HepG2 (cell line): ENCODE data around the gene ST3GAL5. TPM values are rescaled to one million over a fixed set of nuclear protein-coding genes. Genes with fewer than 3 reads are reported as not detected.

Experiments
- ATAC-seq: fragments of 200-7000 bp; cut with Tn5 transposase; 3 replicates; pipeline ENCODE4 v1.9.1; 2020; ENCODE audit warnings: mild to moderate bottlenecking, moderate library complexity
- BruUV-seq: library from RNA; stranded (reverse); fragments of 400-500 nt; replicated peaks from 2 replicates; lab custom pipeline; 2021; lab: Mats Ljungman, UMichigan
- CTCF ChIA-PET: fragments of 300-600 bp; formaldehyde crosslinking; extraction: SDS; loops from one replicate; lab custom pipeline; 2021; ENCODE audit warnings: low total read pairs, inconsistent platforms, low intra/inter-chr PET ratio; lab: Yijun Ruan, JAX
- POLR2A ChIA-PET: fragments of 350-600 bp; sonication (Branson Sonifier 250); formaldehyde crosslinking; loops from one replicate; lab custom pipeline; 2020; ENCODE audit warnings: antibody characterized with exemption, inconsistent platforms; lab: Yijun Ruan, JAX
- DNase-seq: peaks from one replicate; pipeline ENCODE4 v3.0.0-alpha.2; 2015; ENCODE audit warnings: low spot score
- FAIRE-seq: peaks from 3 replicates; lab custom pipeline; 2011; peaks lifted over from hg19 to GRCh38; lab: Jason Lieb, UNC
- H2AFZ ChIP-seq: one replicate; pipeline ENCODE4 v1.6.1; 2011; ENCODE audit warnings: low read length, inconsistent platforms
- H3K27ac ChIP-seq: fragments of 300-600 bp; 3 replicates; pipeline ENCODE4 v1.8.0; 2011; ENCODE audit warnings: mixed run types, mild to moderate bottlenecking, mixed read lengths, low read length, inconsistent platforms; ENCODE audit not compliant: insufficient read depth; ENCODE audit errors: extremely low read length
- H3K27me3 ChIP-seq, 2 experiments: fragments of 200-600 bp in 1 of 2; 2 replicates in 1 of 2; 3 replicates in 1 of 2; pipeline versions ENCODE4 v1.6.0 to v1.8.0; 2011; ENCODE audit warnings: low read length in 2 of 2, mild to moderate bottlenecking in 2 of 2, moderate library complexity in 2 of 2, inconsistent platforms in 1 of 2; ENCODE audit not compliant: insufficient read depth in 2 of 2, control insufficient read depth in 1 of 2
- H3K36me3 ChIP-seq, 2 experiments: fragments of 200-600 bp in 1 of 2; replicated peaks in 1 of 2; 2 replicates in 1 of 2; 3 replicates in 1 of 2; pipeline versions ENCODE4 v1.5.1 to v1.8.0; 2011; ENCODE audit warnings: low read length in 2 of 2, inconsistent platforms in 1 of 2; ENCODE audit not compliant: insufficient read depth in 2 of 2, control insufficient read depth in 1 of 2
- H3K4me1 ChIP-seq: 2 replicates; pipeline ENCODE4 v1.5.1; 2012; ENCODE audit warnings: low read length, inconsistent platforms; ENCODE audit not compliant: insufficient read depth
- H3K4me2 ChIP-seq: 2 replicates; pipeline ENCODE4 v1.6.0; 2011; ENCODE audit warnings: low read depth, low read length, inconsistent platforms
- H3K4me3 ChIP-seq, 3 experiments: fragments of 200-600 bp in 1 of 3; sonication (generic), shearing (Covaris generic) in 1 of 3; replicated peaks in 1 of 3; 2 replicates each; pipeline ENCODE4 v1.5.1; 2011 to 2016; ENCODE audit warnings: low read length in 3 of 3, inconsistent platforms in 2 of 3, low read depth in 2 of 3, mild to moderate bottlenecking in 2 of 3, control low read depth in 1 of 3, mixed read lengths in 1 of 3; ENCODE audit not compliant: insufficient read depth in 1 of 3
- H3K79me2 ChIP-seq: one replicate; pipeline ENCODE4 v1.6.1; 2011; ENCODE audit warnings: low read length, inconsistent platforms; ENCODE audit not compliant: insufficient read depth
- H3K9ac ChIP-seq: 2 replicates; pipeline ENCODE4 v1.6.0; 2011; ENCODE audit warnings: mild to moderate bottlenecking, low read depth, low read length, inconsistent platforms; ENCODE audit not compliant: insufficient read depth
- H3K9me3 ChIP-seq: 2 replicates; pipeline ENCODE4 v1.5.1; 2012; ENCODE audit warnings: mild to moderate bottlenecking, low read length
- H4K20me1 ChIP-seq: 2 replicates; pipeline ENCODE4 v1.6.0; 2011; ENCODE audit warnings: inconsistent platforms, mild to moderate bottlenecking, low read length, moderate library complexity; ENCODE audit not compliant: insufficient read depth
- CREM ChIP-seq, 2 experiments: sonication (generic) in 1 of 2; formaldehyde crosslinking in 1 of 2; IDR thresholded peaks; 2 replicates each; pipeline versions ENCODE4 v1.4.0 to v1.6.1; 2016 to 2020; ENCODE audit warnings: antibody characterized with exemption in 1 of 2, mild to moderate bottlenecking in 1 of 2, missing genetic modification reagents in 1 of 2
- HNRNPH1 ChIP-seq: fragments of 200-400 bp; formaldehyde crosslinking; optimal IDR thresholded peaks from 2 replicates; pipeline ENCODE3; 2017; ENCODE audit warnings: mild to moderate bottlenecking, low read depth, low read length
- KDM6A ChIP-seq: IDR thresholded peaks from 2 replicates; pipeline ENCODE4 v1.6.1; 2016; ENCODE audit warnings: low read depth
- KLF15 ChIP-seq: sonication (generic); formaldehyde crosslinking; IDR thresholded peaks from 2 replicates; pipeline ENCODE4 v1.8.1; 2023; ENCODE audit warnings: borderline replicate concordance, mild to moderate bottlenecking, inconsistent platforms, missing genetic modification reagents, mixed read lengths
- PLRG1 ChIP-seq: fragments of 450-650 bp; conservative IDR thresholded peaks from 2 replicates; pipeline ENCODE4 v1.6.1; 2016
- PRDM4 ChIP-seq: sonication (generic); formaldehyde crosslinking; IDR thresholded peaks from 2 replicates; pipeline ENCODE4 v1.9.0; 2021; ENCODE audit warnings: missing genetic modification reagents, borderline replicate concordance
- SIN3A ChIP-seq: IDR thresholded peaks from 2 replicates; pipeline ENCODE4 v1.6.1; 2011; ENCODE audit warnings: low read depth, mild to moderate bottlenecking, control low read depth, low read length, borderline replicate concordance
- SP1 ChIP-seq, 2 experiments: fragments of 450-650 bp in 1 of 2; sonication (generic) in 1 of 2; formaldehyde crosslinking in 1 of 2; IDR thresholded peaks; 2 replicates each; pipeline versions ENCODE4 v1.4.0 to v1.6.1; 2016 to 2020; ENCODE audit warnings: missing genetic modification reagents in 1 of 2
- STAT6 ChIP-seq: sonication (generic); formaldehyde crosslinking; IDR thresholded peaks from 2 replicates; pipeline ENCODE4 v1.4.0; 2020; ENCODE audit warnings: missing genetic modification reagents, mild to moderate bottlenecking, borderline replicate concordance
- ZNF605 ChIP-seq: sonication (generic); formaldehyde crosslinking; IDR thresholded peaks from 2 replicates; pipeline ENCODE4 v1.8.0; 2022; ENCODE audit warnings: mild to moderate bottlenecking, missing genetic modification reagents
- whole genome bisulfite sequencing: methylation state at CpG from one replicate; pipeline ENCODE4 v1.1.6; 2017; ENCODE audit warnings: low lambda C conversion rate; 5-methylcytosine and 5-hydroxymethylcytosine counted together
- in situ Hi-C: cut with HindIII; loops from 2 replicates; pipeline ENCODE4 v1.10.0; 2017; ENCODE audit warnings: low pct_unique_long_range_greater_than_20kb; ENCODE audit not compliant: extremely low pct_ligation_motif_present
- intact Hi-C: fragments of 100-400 bp; cut with micrococcal nuclease; formaldehyde crosslinking; loops from one replicate; pipeline ENCODE4 v1.10.0; 2022; ENCODE audit not compliant: unreplicated experiment
- polyA plus RNA-seq, 8 experiments: library from polyadenylated mRNA; depleted of rRNA in 3 of 8; stranded (reverse) in 7 of 8; unstranded in 1 of 8; fragments of >200 nt; fragmentation: Illumina TruSeq in 4 of 8; extraction: Trizol in 4 of 8; gene quantifications; 2 replicates each; pipeline versions ENCODE4 v1.2.1 to v1.2.3, GENCODE V29; 2011 to 2016; ENCODE audit warnings: low read depth in 4 of 8, missing spikeins in 1 of 8, mixed read lengths in 1 of 8; ENCODE audit not compliant: insufficient read depth in 1 of 8
- total RNA-seq, 5 experiments: library from RNA; depleted of rRNA; stranded (reverse); fragments of >200 nt; fragmentation: Illumina TruSeq; extraction: Trizol; gene quantifications; 2 replicates each; pipeline ENCODE4 v1.2.3, GENCODE V29; 2016; ENCODE audit warnings: low read depth in 1 of 5

The ST3GAL5 gene
- total and polyA plus RNA-seq, 2 of the 13 experiments (the other 11 are each of a cell fraction or from before 2014, with no cell fraction given), result 1.3 to 2.0 TPM

GRCh38 chr2:85929096-85930050, 40.6 kb upstream of the ST3GAL5 start (continued):
- TF ChIP-seq STAT6 (CRISPR knock-in tag) (no peak), PLRG1 (no peak), SP1 (IDR thresholded peaks at IDR 0.05) (no peak), SP1 (CRISPR knock-in tag; IDR thresholded peaks at IDR 0.05) (no peak), SIN3A (no peak)

GRCh38 chr2:85926931-85927661, 38.3 kb upstream of the ST3GAL5 start:
- CTCF ChIA-PET, result no interaction called here
- FAIRE-seq (no peak), DNase-seq (no peak), ATAC-seq (no peak)
- no peaks in the 10 kb centered on the region for H3K9me3 ChIP-seq
- 24% methylated on average over 8 of the region's 9 CpGs for WGBS
- no peak overlapping the region for H3K9ac ChIP-seq
- in situ Hi-C loops (no loop called here), intact Hi-C loops (no loop called here)
- no peak overlapping the region for H3K27ac ChIP-seq
- no peaks in the 10 kb centered on the region for H3K79me2 ChIP-seq
- no peak overlapping the region for H3K4me3 ChIP-seq
- no peak overlapping the region for H2AFZ ChIP-seq
- POLR2A ChIA-PET, result no interaction called here
- H3K4me2 ChIP-seq, result no peak overlapping the region
- H4K20me1 ChIP-seq, result no peaks in the 10 kb centered on the region
- no peaks in the 10 kb centered on the region for H3K36me3 ChIP-seq
- peaks cover 0 to 2% of the 10 kb centered on the region in 2 experiments; a peak in 1 of 5 replicates for H3K27me3 ChIP-seq
- no TSS peak for BruUV-seq
- no peak for TF ChIP-seq KLF15 (CRISPR knock-in tag)
- TF ChIP-seq PRDM4 (CRISPR knock-in tag), result no peak
- TF ChIP-seq ZNF605 (CRISPR knock-in tag), result no peak
- no peak for TF ChIP-seq HNRNPH1
- no peak for TF ChIP-seq CREM (IDR thresholded peaks at IDR 0.05)
- TF ChIP-seq CREM (CRISPR knock-in tag; IDR thresholded peaks at IDR 0.05), result no peak
- TF ChIP-seq KDM6A (CRISPR knock-in tag), result no peak
- H3K4me1 ChIP-seq, result peaks cover under 1% of the 10 kb centered on the region; the same call in 1 of the 2 replicates
